Placental epithelial cell (primary cell): Measurements from ENCODE around the gene MUC16. TPM values are rescaled to one million over a fixed set of nuclear protein-coding genes. Genes with fewer than 3 reads are reported as not detected.

Experiments
- total RNA-seq: library from RNA; depleted of rRNA; stranded (reverse); fragments of >200 nt; gene quantifications from 2 replicates; pipeline ENCODE4 v1.2.3, GENCODE V29; 2012

MUC16 gene
- total RNA-seq, result 34.2 and 36.1 TPM in 2 replicates

DNA sequence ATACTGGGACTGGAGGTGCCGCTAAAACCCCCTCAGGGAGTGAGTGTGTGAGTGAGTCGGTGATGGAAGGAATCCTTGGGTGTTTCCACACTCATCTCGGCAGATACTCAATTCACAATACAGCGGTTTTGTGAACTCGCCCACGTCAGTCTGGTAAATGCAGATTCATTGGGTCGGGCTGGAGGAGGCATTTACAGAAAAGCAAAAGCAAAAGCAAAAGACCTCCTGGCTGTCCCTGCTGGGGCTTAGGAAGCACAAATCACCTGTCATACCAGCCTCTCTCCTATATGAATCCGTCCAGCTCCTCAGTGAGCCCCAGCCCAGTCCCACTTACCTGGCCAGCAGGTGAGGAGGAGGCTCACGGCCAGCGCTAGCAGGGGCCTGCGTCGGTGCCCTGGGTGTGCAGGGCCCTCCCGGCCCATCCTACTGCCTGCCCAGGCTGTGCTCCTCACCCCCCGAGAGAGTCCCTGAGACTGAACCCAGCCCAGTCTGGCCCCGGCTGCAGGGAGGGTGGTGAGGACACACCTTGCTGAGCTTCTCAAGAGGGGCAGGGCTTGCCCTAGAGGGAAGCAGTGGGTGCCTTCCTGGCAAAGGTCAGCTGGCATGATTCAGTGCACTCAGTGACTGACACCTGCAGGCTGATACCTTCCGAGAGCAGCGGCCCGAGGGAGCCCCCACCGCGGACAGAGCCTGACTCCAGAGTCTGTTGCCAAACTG is at the start of gene MUC16:
Gene MUC16 (minus strand): TSS at position 475 of the 717 bp plus-strand sequence.

Other genes starting within 250 kb of the MUC16 start
- 35.9 and 46.7 TPM in 2 replicates for gene ZNF558, start 178.1 kb downstream of the MUC16 start, total RNA-seq
- gene MBD3L1, start 178.0 kb downstream of the MUC16 start, total RNA-seq, result not detected in 2 replicates
- gene OR1M1, start 76.7 kb upstream of the MUC16 start, total RNA-seq, result not detected in 2 replicates
- gene OR7G2, start 97.1 kb upstream of the MUC16 start, total RNA-seq, result not detected in 2 replicates
- not detected in 2 replicates for gene OR7G1, start 105.4 kb upstream of the MUC16 start, total RNA-seq
- gene OR7G3, start 116.5 kb upstream of the MUC16 start, total RNA-seq, result not detected in 2 replicates
- 20.6 and 21.2 TPM in 2 replicates for gene ZNF317, start 130.0 kb upstream of the MUC16 start, total RNA-seq
- gene OR7D2, start 168.6 kb upstream of the MUC16 start, total RNA-seq, result 0.39 TPM in 1 of 2 replicates, not detected in the other
- gene OR7D4, start 209.2 kb upstream of the MUC16 start, total RNA-seq, result not detected in 2 replicates
- not detected in 2 replicates for gene OR7E24, start 240.5 kb upstream of the MUC16 start, total RNA-seq